Left lung (tissue), 10 donors: Measurements from ENCODE around the gene CCDC93. TPM values are rescaled to one million over a fixed set of nuclear protein-coding genes. Genes with fewer than 3 reads are reported as not detected.

ENCODE experiments used
- ATAC-seq: fragments of 200-7000 bp; cut with Tn5 transposase; one replicate; pipeline ENCODE4 v1.9.1; 2020; ENCODE audit warnings: moderate library complexity
- DNase-seq, 4 donors: peaks; one replicate each; pipeline ENCODE4 v3.0.0-alpha.2; 2013 to 2020
- H3K27ac ChIP-seq, 2 donors: fragments of 200-600 bp; sonication (generic) in 1 of 2; one replicate each; pipeline versions ENCODE4 v1.5.0 to v1.8.0; 2020 to 2021
- H3K27me3 ChIP-seq, 2 donors: fragments of 200-600 bp; sonication (generic) in 1 of 2; one replicate each; pipeline versions ENCODE4 v1.5.0 to v1.8.0; 2020 to 2021
- H3K36me3 ChIP-seq, 2 donors: fragments of 200-600 bp; sonication (generic) in 1 of 2; one replicate each; pipeline versions ENCODE4 v1.5.0 to v1.8.0; 2020 to 2021
- H3K4me1 ChIP-seq, 2 donors: fragments of 200-600 bp; one replicate each; pipeline ENCODE4 v1.8.0; 2021
- H3K4me3 ChIP-seq, 2 donors: fragments of 200-600 bp; sonication (generic) in 1 of 2; one replicate each; pipeline versions ENCODE4 v1.5.0 to v1.8.0; 2020 to 2021; ENCODE audit warnings: mild to moderate bottlenecking in 1 of 2
- H3K9me3 ChIP-seq, 2 donors: fragments of 200-600 bp; sonication (generic) in 1 of 2; one replicate each; pipeline versions ENCODE4 v1.5.0 to v1.8.0; 2020 to 2021
- CTCF ChIP-seq, 2 donors: fragments of 200-600 bp; sonication (generic) in 1 of 2; IDR thresholded peaks; one replicate each; pipeline versions ENCODE4 v1.5.0 to v1.8.0; 2021; ENCODE audit warnings: antibody characterized with exemption in 2 of 2
- intact Hi-C, 2 donors: fragments of 100-400 bp; cut with DNase I; formaldehyde crosslinking; loops; one replicate each; pipeline versions ENCODE4 v1.11.2 to v1.14.2; 2022
- polyA plus RNA-seq, 6 donors: library from polyadenylated mRNA; unstranded; fragments of 120-200 nt; gene quantifications; one replicate each; pipeline ENCODE4 v1.2.1, GENCODE V29; 2013; ENCODE audit not compliant: insufficient read length in 6 of 6
- total RNA-seq, 2 donors: library from RNA; stranded (reverse); fragmentation: NEBNext Ultra II Directional; extraction: Animal tissue kit (Norgen Biotek cat#: 25700); gene quantifications; one replicate each; pipeline ENCODE4 v1.2.1, GENCODE V29; 2021
- donor health status: DM: no; HTN: yes; CAD: no.
- donor health status: DM: no; HTN: no; CAD: no.

CCDC93 gene
- total and polyA plus RNA-seq, 8 donors = 30.2 to 56.8 (median 48.6) TPM

DNA sequence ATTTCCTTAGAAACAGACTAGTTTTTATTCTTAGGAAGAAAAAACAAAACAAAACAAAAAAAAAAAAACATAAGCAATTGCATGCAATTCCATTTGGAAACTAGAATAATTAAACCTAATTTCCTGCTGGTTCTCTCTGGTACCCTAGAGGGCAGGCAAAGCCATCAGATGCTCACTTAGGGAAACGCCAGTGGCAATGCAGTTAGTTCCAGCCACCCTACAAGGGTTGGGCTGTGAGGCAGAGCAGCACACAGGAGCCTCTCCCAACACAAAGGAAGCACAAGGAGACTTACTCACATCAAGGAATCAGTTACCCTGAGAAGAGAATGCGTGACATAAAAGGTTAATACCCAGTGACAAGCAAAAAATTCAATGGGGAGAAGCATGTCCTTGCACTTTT lies 28.8 kb downstream of the CCDC93 start:
- peaks cover 0 to 64% of the 10 kb centered on the region in 2 donors for H3K36me3 ChIP-seq
- intact Hi-C loops = no loop called here
- ATAC-seq (no peak), DNase-seq (no peak)
- H3K9me3 ChIP-seq = no peaks in the 10 kb centered on the region
- no peaks in the 10 kb centered on the region for H3K27me3 ChIP-seq
- no peak overlapping the region for H3K27ac ChIP-seq
- H3K4me3 ChIP-seq = no peak overlapping the region
- H3K4me1 ChIP-seq = peaks cover 3 to 29% of the 10 kb centered on the region in 2 donors
- no peak for TF ChIP-seq CTCF (IDR thresholded peaks at IDR 0.05)

- intact Hi-C loops = no loop called here
Measured at GRCh38 chr2:117984208-117984607, 29.7 kb downstream of the CCDC93 start.

DNA sequence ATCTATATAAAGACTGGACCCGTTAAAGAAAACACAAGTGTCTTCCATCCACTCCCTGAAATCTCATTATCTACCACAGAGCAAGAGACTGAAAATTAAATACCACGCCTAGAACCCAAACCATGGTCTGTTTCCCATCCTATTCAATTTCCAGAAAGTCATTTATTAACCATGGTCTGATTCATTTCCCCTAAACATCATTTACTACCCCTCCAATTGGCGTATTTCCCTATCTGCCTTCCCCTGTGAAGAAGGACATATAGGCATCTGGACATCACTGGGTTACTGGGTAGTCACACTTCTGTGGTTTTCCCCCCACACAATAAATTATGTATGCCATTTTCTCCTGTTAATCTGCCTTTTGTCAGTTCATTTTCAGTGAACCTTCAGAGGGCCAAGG lies 30.8 kb downstream of the CCDC93 start:
- Histone ChIP-seq H3K4me1 (peaks cover 3 to 42% of the 10 kb centered on the region in 2 donors), H3K4me3 (no peak overlapping the region), H3K9me3 (no peaks in the 10 kb centered on the region), H3K36me3 (peaks cover 0 to 54% of the 10 kb centered on the region in 2 donors), H3K27ac (no peak overlapping the region), H3K27me3 (no peaks in the 10 kb centered on the region)
- TF ChIP-seq CTCF (IDR thresholded peaks at IDR 0.05) = no peak
- ATAC-seq (no peak), DNase-seq (no peak)
- intact Hi-C loops = no loop called here

More at GRCh38 chr2:117984208-117984607, 29.7 kb downstream of the CCDC93 start:
- no peak overlapping the region for H3K4me3 ChIP-seq
- no peak overlapping the region for H3K27ac ChIP-seq
- ATAC-seq = no peak
- H3K4me1 ChIP-seq = peaks cover 3 to 38% of the 10 kb centered on the region in 2 donors
- no peak for TF ChIP-seq CTCF (IDR thresholded peaks at IDR 0.05)
- H3K36me3 ChIP-seq = peaks cover 0 to 56% of the 10 kb centered on the region in 2 donors
- no peak for DNase-seq
- no peaks in the 10 kb centered on the region for H3K9me3 ChIP-seq
- no peaks in the 10 kb centered on the region for H3K27me3 ChIP-seq

DNA sequence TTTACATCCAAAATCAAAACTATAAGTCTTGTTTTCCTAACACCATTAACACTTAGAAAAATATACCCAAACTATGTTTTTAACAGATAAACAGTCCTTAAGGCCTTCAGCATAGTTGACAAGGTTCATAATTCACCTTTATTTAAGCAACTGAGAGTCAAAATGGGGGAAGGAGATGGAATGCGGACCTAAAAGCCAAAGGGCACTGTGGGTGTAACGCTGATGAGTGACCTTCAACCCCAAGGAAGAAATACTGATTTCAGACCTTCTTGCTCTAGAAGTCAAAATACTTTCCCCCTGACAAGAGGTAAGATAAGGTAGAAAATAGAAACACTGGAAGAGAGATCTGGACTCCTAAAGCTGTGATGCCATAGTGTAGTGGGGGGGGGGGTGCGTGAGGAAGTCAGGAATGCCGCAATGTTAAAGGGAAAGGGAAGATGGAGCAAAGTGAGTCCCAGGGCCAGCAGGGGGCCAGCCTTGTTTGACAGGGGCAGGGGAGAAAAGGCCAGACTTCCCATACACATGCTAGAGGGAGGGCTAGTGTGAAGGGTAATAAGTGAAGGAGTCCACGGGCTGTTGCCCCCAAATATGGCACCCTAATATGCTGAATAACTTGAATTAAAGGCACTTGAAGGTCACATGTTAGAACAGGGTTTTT lies 31.4 kb downstream of the CCDC93 start:
- DNase-seq (no peak), ATAC-seq (no peak)
- no peak overlapping the region for H3K27ac ChIP-seq
- H3K9me3 ChIP-seq = no peaks in the 10 kb centered on the region
- no peak for TF ChIP-seq CTCF (IDR thresholded peaks at IDR 0.05)
- H3K4me1 ChIP-seq = peaks cover 3 to 42% of the 10 kb centered on the region in 2 donors
- intact Hi-C loops = no loop called here
- H3K36me3 ChIP-seq = peaks cover 0 to 54% of the 10 kb centered on the region in 2 donors
- no peak overlapping the region for H3K4me3 ChIP-seq
- no peaks in the 10 kb centered on the region for H3K27me3 ChIP-seq

DNA sequence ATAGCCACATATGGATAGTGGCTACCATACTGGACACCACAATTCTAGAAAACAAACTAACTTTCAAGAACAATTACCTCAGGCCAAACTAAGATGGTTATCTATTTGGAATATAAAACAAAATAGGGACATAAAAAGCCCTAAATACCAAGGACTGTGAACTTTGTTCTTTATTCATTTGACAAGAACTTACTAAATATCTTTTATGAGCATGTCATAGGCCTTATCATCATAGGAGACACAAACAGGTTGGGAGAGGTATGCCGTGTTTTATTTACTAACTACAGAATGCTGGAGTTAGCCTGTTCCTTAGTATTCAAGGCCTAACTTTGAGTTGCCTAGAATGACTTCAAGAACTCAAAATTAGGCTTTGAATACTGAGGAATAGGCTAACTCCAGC lies 32.1 kb downstream of the CCDC93 start:
- no peak for ATAC-seq
- DNase-seq = no peak
- intact Hi-C loops = no loop called here
- H3K27me3 ChIP-seq = no peaks in the 10 kb centered on the region
- no peak overlapping the region for H3K4me3 ChIP-seq
- peaks cover 0 to 54% of the 10 kb centered on the region in 2 donors for H3K36me3 ChIP-seq
- H3K9me3 ChIP-seq = no peaks in the 10 kb centered on the region
- no peak for TF ChIP-seq CTCF (IDR thresholded peaks at IDR 0.05)
- H3K27ac ChIP-seq = peak overlapping the region in 1 of 2 donors; percentile 70
- peaks cover 3 to 42% of the 10 kb centered on the region in 2 donors for H3K4me1 ChIP-seq
